ENCODE measurements around the gene DIO3. TPM values are rescaled to one million over a fixed set of nuclear protein-coding genes. Genes with fewer than 3 reads are reported as not detected.

Gene DIO3
- total and polyA plus RNA-seq, 2 of the 13 experiments (the other 11 are each of a cell fraction or from before 2014, with no cell fraction given) = not detected

DNA sequence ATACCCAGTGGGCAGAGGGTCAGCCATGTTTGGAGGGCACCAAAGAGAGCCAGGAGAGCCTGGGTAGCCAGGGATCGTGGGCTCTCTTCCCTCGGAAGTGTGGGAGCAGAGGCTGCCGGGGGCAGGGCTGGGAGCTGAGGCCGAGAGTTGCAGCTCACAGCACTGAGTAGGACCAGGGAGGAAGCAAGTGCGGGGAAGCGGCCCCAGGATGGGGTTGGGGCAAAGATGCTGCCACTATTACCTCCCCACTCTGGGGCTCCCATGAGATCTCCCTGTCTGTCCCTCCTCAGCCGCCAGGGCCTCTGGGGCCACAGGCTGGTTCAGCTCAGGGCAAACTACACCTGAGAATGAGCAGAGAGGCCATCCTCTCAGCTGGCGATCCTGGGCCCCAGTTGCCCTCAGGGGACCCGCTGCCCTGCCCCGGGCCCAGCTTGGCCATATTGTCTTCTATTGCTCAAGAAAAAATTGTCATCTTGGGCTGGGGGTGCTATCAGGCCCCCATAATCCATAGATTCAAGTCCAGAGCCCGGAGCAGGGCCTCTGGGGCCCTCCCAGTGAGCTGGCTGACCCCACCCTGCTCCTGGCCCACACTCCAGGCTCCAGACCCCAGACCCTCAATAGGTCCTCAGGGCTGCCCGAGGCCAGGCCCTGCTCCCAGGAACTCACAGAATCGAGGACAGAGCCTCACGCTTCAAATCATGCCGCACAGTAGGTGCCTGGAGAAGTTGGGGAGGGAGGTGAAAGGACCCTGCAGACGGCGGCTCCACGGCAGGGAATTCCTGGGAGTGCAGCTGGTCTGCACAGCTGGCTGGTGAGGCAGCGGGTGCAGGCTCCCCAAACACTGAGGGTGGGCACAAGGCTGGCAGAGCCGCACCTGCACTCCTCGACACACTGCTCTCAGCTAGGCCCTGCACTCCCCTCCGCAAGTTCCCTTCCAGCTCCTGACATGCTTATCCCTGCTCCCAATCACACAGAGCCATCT, 20.5 kb upstream of the DIO3 start:
- ChIA-PET CTCF (ENCODE audit: low intra/inter-chr PET ratio, low total read pairs) (no interaction called here), POLR2A (no interaction called here)
- Histone ChIP-seq H3K9ac (ENCODE audit: insufficient read depth, low read depth, low read length) (no peak overlapping the region), H3K79me2 (ENCODE audit: insufficient read depth, low read length) (no peaks in the 10 kb centered on the region), H3K27ac (ENCODE audit: extremely low read length, insufficient read depth, low read length) (no peak overlapping the region), H3K4me1 (ENCODE audit: insufficient read depth, low read length) (peaks cover 5% of the 10 kb centered on the region), H4K20me1 (ENCODE audit: insufficient read depth, low read length) (no peaks in the 10 kb centered on the region), H3K4me2 (ENCODE audit: low read depth, low read length) (no peak overlapping the region), H3K4me3 (replicated peaks in 1 of 3; ENCODE audit: insufficient read depth in 1 of 3, low read depth in 2 of 3, low read length in 3 of 3) (no peak overlapping the region), H2AFZ (ENCODE audit: low read length) (no peak overlapping the region), H3K27me3 (ENCODE audit: control insufficient read depth in 1 of 2, insufficient read depth in 2 of 2, low read length in 2 of 2) (peaks cover 7 to 29% of the 10 kb centered on the region in 2 experiments; a peak in 3 of 5 replicates), H3K36me3 (replicated peaks in 1 of 2; ENCODE audit: control insufficient read depth in 1 of 2, insufficient read depth in 2 of 2, low read length in 2 of 2) (no peaks in the 10 kb centered on the region), H3K9me3 (ENCODE audit: low read length) (no peaks in the 10 kb centered on the region)
- 43% methylated on average over 7 of the region's 22 CpGs for WGBS (ENCODE audit: low lambda C conversion rate)
- no TSS peak for BruUV-seq (replicated peaks)
- ATAC-seq (0 out of 3 replicates have a peak, but pooled peaks have one; percentile 31), DNase-seq (ENCODE audit: low spot score) (no peak), FAIRE-seq (no peak)
- intact Hi-C loops (cut with micrococcal nuclease; ENCODE audit: unreplicated experiment) (no loop called here), in situ Hi-C loops (cut with HindIII; ENCODE audit: extremely low pct_ligation_motif_present, low pct_unique_long_range_greater_than_20kb) (no loop called here)
- no peak for TF ChIP-seq ZSCAN9 (CRISPR knock-in tag; IDR thresholded peaks at IDR 0.05; ENCODE audit: borderline replicate concordance)
- no peak for TF ChIP-seq TOE1 (CRISPR knock-in tag; IDR thresholded peaks at IDR 0.05)
- TF ChIP-seq, protein P1, sequence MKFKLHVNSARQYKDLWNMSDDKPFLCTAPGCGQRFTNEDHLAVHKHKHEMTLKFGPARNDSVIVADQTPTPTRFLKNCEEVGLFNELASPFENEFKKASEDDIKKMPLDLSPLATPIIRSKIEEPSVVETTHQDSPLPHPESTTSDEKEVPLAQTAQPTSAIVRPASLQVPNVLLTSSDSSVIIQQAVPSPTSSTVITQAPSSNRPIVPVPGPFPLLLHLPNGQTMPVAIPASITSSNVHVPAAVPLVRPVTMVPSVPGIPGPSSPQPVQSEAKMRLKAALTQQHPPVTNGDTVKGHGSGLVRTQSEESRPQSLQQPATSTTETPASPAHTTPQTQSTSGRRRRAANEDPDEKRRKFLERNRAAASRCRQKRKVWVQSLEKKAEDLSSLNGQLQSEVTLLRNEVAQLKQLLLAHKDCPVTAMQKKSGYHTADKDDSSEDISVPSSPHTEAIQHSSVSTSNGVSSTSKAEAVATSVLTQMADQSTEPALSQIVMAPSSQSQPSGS (CRISPR knock-in tag; IDR thresholded peaks at IDR 0.05) = no peak
- no peak for TF ChIP-seq TBX3 (IDR thresholded peaks at IDR 0.05; ENCODE audit: borderline replicate concordance)
- TF ChIP-seq SNAPC2 (CRISPR knock-in tag; IDR thresholded peaks at IDR 0.05) = no peak
- no peak for TF ChIP-seq PHF21A (CRISPR knock-in tag; IDR thresholded peaks at IDR 0.05)
- TF ChIP-seq ZNF343 (CRISPR knock-in tag; IDR thresholded peaks at IDR 0.05) = no peak
- no peak for TF ChIP-seq ZNF567 (CRISPR knock-in tag; IDR thresholded peaks at IDR 0.05; ENCODE audit: borderline replicate concordance)
- TF ChIP-seq, protein P2, sequence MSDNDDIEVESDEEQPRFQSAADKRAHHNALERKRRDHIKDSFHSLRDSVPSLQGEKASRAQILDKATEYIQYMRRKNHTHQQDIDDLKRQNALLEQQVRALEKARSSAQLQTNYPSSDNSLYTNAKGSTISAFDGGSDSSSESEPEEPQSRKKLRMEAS (IDR thresholded peaks at IDR 0.05) = no peak
- TF ChIP-seq, protein P3, sequence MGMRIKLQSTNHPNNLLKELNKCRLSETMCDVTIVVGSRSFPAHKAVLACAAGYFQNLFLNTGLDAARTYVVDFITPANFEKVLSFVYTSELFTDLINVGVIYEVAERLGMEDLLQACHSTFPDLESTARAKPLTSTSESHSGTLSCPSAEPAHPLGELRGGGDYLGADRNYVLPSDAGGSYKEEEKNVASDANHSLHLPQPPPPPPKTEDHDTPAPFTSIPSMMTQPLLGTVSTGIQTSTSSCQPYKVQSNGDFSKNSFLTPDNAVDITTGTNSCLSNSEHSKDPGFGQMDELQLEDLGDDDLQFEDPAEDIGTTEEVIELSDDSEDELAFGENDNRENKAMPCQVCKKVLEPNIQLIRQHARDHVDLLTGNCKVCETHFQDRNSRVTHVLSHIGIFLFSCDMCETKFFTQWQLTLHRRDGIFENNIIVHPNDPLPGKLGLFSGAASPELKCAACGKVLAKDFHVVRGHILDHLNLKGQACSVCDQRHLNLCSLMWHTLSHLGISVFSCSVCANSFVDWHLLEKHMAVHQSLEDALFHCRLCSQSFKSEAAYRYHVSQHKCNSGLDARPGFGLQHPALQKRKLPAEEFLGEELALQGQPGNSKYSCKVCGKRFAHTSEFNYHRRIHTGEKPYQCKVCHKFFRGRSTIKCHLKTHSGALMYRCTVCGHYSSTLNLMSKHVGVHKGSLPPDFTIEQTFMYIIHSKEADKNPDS (CRISPR knock-in tag; IDR thresholded peaks at IDR 0.05) = no peak
- TF ChIP-seq, protein P4, sequence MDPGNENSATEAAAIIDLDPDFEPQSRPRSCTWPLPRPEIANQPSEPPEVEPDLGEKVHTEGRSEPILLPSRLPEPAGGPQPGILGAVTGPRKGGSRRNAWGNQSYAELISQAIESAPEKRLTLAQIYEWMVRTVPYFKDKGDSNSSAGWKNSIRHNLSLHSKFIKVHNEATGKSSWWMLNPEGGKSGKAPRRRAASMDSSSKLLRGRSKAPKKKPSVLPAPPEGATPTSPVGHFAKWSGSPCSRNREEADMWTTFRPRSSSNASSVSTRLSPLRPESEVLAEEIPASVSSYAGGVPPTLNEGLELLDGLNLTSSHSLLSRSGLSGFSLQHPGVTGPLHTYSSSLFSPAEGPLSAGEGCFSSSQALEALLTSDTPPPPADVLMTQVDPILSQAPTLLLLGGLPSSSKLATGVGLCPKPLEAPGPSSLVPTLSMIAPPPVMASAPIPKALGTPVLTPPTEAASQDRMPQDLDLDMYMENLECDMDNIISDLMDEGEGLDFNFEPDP (CRISPR knock-in tag; conservative IDR thresholded peaks at IDR 0.05) = no peak
- TF ChIP-seq RELA (CRISPR knock-in tag; IDR thresholded peaks at IDR 0.05) = no peak
- TF ChIP-seq, protein P5, sequence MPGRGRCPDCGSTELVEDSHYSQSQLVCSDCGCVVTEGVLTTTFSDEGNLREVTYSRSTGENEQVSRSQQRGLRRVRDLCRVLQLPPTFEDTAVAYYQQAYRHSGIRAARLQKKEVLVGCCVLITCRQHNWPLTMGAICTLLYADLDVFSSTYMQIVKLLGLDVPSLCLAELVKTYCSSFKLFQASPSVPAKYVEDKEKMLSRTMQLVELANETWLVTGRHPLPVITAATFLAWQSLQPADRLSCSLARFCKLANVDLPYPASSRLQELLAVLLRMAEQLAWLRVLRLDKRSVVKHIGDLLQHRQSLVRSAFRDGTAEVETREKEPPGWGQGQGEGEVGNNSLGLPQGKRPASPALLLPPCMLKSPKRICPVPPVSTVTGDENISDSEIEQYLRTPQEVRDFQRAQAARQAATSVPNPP (CRISPR knock-in tag; IDR thresholded peaks at IDR 0.05) = no peak
- no peak for TF ChIP-seq STAG1 (CRISPR knock-in tag; IDR thresholded peaks at IDR 0.05)
- TF ChIP-seq NFE2L1 (CRISPR knock-in tag; IDR thresholded peaks at IDR 0.05; ENCODE audit: borderline replicate concordance) = no peak
- TF ChIP-seq ZNF678 (CRISPR knock-in tag; IDR thresholded peaks at IDR 0.05) = no peak
